Femur (tissue), 1 donor: ENCODE data around the gene LCE2A.
"Not testable (repeated sequence)": the region's sequence is repeated elsewhere in the genome, so short reads cannot be mapped to it uniquely, and the experiment has no call there.

Experiments
- DNase-seq: peaks from one replicate; pipeline ENCODE4 v3.0.0-alpha.2; 2017

The LCE2A gene

DNA sequence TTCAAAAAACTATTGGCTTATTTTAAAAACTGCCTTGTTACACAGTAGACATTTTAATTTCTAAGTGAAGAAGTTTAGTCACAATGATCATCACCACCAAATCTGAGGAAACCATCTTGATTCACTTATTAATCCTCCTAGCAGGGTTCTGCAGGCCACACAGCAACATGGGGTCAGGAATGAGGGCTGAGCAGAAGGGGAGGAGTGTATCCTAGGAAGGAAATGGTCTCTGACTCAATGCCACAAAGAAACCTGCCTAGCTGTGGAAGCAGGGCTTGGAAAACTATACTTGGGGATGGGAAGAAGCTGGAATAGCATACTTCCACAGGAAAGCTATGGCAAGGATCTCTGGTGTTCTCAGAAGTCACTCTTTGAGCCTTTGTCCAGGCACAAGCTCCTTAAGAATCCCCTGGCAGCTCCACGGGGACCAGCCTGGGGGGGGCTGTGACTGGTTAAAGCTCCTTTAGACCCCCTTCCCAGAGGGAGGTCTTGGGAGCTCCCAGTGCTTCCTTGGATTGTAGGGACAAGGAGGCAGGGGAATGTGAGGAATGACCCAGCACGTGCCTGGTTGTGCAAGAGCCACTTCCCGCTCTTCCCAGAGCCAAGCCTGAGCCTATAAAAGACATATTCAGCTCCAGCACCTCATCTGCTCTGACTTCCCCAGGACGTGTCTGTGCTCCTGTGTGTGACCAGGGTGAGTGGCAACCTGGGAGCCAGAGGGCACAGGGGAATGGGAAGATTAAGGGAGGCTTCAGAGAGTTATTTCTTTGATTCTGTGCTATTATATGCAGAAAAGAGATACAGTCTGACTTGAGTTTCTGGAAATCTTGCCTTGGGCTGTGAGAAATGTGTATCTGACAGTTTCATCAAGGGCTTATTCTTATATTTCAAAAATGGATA is at the start of gene LCE2A:
Gene LCE2A (plus strand): TSS at position 645 of the 900 bp plus-strand sequence. CDS start 557 bp downstream, outside the sequence.
- DNase-seq, result no peak

DNA sequence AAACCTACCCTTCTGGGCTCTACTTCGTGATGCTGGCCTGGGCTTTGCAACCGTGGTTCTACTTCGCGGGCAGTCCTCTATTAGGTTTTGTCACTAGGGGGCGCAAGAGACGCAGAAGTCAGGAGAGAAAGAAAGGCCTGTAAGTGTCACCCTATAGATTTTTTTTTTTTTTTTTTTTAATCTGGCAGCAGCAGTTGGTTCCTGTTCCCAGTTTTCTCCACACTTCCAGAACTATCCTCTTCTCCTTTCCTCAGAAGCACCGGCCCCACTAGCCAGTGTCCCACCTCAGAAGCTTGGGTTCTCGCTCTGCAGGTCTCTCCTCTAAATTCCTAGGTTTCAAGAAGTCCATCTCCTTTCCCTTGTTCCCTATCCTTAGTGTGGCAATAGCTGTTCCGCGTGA is 44.0 kb upstream of the LCE2A start:
- peak; percentile 25 for DNase-seq

DNA sequence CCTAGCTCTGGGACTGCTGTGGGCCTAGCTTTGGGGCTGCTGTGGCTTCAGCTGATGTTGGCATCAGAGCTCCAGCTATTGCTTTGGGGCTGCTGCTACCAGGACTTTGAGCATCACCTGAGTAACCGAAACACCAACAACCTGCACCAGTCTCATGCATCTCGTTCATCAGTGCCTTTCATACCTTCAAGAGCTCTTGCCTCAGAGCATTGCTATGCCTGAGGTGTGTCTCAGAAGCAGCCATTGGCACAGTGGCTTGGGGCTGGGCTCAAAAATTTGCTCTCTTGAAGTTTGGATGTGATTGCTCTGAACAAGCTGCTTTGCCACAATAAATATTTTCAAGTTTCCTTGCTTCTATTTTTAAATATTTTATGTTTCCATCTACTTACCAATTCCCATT is 41.7 kb upstream of the LCE2A start:
- DNase-seq, result no peak

DNA sequence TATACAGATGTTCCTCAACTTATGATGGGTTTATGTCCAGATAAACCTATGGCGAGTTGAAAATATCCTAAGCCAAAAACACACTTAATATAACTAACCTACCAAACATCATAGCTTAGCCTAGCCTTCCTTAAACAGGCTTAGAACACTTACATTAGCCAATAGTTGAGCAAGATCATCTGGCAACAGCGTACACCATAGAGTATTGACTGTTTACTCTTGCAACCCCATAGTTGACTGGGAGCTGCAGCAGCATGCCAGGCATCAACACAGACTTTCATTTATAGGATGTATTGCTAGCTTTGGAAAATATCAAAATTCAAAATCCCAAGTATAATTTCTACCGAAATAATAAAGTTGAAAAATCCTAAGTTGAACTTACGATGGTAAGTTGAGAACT is 40.5 kb upstream of the LCE2A start:
- no peak for DNase-seq

DNA sequence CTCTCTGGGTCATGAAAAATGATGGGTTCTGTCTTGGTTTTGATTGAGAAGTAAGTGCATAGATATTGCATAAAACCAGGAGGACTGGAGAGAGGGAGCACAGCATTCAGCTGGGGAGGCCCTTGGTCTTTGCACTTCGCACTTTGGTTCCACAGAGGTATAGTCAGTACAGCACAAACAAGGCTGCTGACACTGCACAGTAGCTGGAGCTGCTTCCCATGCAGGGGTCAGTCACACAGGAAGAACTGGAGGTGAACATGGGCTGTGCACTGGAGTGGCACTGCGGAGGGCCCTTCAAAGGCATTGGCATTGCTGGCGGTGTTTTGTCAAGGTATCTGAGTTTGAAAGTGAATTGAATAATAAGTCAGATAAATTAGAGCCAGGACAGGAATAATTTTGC is 39.5 kb upstream of the LCE2A start:
- DNase-seq, result no peak

GRCh38 chr1:152663098-152663497 is 35.0 kb upstream of the LCE2A start, which contains the start of gene LCE2D:
Gene LCE2D, plus strand, starts transcription at chr1:152663380. Its CDS starts 726 bp downstream, at chr1:152664106.
- DNase-seq, result no peak

GRCh38 chr1:152666171-152666570 is 32.0 kb upstream of the LCE2A start:
- not testable (repeated sequence) for DNase-seq

GRCh38 chr1:152667648-152668047 is 30.5 kb upstream of the LCE2A start:
- no peak for DNase-seq

DNA sequence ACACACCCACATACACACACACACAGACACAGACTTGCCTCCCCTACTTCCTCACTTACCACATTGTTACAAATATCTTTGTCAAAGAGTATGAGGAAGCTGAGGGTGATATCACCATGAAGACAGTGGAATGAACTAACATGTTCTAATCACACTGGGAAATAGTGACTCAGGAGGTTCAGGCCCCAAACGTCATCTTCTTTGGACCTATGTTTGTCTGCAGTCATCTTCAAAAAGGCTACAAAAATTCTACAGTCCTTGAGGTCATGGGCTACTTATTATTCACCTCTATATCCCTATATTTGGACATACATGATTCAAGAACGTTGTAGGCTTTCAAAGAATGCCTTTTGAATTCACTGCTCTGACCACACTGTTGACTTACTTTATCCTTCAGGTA is 25.1 kb upstream of the LCE2A start:
- DNase-seq, result no peak

- DNase-seq, result not testable (repeated sequence)
Measured at GRCh38 chr1:152674983-152675382, 23.2 kb upstream of the LCE2A start, which contains the start of gene LCE2C. Gene LCE2C, plus strand, starts transcription at chr1:152675279. Its CDS starts 737 bp downstream, at chr1:152676016.

GRCh38 chr1:152679459-152679858 is 18.7 kb upstream of the LCE2A start:
- no peak for DNase-seq

DNA sequence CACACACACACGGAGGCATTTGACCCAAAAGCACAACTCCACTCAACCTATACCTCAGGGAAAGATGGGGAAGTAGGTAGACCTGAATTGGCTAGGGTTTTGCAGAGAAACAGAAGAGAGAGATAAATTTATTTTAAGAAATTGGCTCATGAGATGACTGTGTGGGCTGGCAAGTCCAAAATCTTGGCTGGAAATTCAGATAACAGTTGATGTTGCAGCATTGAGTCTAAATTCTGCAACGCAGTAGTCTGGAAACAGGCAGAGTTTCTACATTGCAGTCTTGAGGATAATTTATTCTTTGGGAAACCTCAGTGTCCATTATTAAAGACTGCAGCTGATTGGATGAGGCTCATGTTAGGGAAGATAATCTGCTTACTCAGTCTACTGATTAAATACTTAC is 16.5 kb upstream of the LCE2A start:
- no peak for DNase-seq

DNA sequence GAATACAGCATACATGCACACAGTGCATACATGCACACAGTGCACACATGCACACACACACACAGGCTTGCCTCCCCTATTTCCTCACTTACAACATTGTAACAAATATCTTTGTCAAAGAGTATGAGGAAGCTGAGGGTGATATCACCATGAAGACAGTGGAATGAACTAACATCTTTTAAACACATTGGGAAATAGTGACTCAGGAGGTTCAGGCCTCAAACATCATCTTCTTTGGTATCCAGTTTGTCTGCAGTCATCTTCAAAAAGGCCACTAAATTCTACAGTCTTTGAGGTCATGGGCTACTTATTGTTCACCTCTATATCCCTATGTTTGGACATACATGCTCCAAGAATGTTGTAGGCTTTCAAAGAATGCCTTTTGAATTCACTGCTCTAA is 14.3 kb upstream of the LCE2A start:
- no peak for DNase-seq

- not testable (repeated sequence) for DNase-seq
Measured at GRCh38 chr1:152685823-152686222, 12.3 kb upstream of the LCE2A start, which contains the start of gene LCE2B. Gene LCE2B, plus strand, starts transcription at chr1:152686123. Its CDS starts 721 bp downstream, at chr1:152686844.

DNA sequence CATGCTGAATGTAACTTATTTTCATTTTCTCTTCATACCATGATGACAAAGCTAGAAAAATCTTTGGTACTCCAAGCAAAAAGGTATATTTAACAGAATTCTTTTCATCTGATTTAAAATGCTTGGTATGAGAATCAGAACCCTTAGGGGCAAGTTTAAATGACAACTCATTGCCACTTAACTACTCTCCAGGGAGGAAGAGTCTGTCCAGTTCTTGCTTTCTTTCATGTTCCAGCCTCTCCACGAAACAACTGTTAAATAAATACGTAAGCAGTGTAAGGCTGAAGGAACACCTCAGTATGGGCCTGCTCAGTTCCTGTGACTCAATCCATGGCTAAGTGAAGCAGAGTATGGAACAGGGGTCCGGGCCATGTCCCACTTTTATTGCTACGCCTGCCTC is 1.6 kb downstream of the LCE2A start:
- DNase-seq, result no peak

DNA sequence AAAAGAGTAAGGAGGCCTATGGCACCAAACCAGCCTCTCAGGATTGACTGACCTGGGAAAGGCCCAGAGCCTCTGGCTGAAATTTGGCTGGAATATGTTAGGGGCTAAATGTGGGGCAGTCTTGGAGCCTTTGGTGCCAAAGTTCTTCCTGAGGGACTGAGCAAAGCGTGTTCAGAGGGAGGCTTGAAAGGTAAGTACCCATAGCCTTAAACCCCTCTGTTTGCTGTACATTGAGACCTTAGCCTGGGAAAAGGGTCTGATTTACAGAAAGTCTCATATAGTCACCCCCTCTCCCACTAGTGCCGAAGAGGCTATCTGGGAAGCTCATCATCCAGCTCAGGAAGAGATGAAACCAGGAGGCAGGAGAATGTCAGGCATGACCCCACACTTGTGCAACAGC is 9.7 kb downstream of the LCE2A start, which contains the start of gene LCE4A:
Gene LCE4A (plus strand): TSS at position 301 of the 400 bp plus-strand sequence. CDS start 916 bp downstream, outside the sequence.
- DNase-seq, result no peak

DNA sequence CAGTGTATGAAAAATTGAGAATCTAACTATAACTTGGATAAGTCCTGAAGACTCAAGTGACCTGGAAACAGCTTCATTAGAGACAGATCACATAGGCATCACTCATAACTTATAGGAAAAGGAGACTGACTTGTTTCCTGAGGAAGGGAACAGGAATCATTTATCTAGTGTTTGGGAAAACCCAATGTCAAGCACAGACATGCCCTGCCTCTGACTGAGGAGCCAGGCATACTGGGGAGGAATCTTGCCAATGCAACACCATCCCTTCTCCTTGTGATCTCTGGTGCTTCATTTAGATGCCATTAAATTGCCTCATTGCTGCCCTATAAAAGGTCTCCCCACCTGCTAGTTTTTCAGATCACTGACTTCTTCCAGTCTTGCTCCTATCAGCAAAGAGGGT is 20.1 kb downstream of the LCE2A start:
- DNase-seq, result no peak

- no peak for DNase-seq
Measured at GRCh38 chr1:152725261-152725660, 27.1 kb downstream of the LCE2A start.

DNA sequence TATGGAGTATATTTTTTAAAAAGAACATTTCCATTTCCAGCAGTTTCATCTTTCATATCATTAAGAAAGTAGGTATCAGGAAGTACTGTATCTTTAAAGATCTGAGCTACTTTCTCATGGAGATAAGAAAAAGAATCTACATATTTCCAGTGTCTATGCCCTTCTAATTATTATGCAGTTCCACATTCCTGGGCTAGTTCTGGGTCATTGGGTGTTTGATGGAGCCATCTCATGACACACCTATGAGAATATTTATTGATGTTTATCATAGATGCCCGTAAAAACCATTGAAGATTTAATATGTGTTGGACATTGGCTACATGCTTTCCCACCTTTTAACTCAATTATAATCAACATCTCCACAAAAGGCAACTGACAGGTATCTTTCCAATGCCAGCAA is 30.8 kb downstream of the LCE2A start:
- no peak for DNase-seq

- no peak for DNase-seq
Measured at GRCh38 chr1:152735648-152736047, 37.5 kb downstream of the LCE2A start.

DNA sequence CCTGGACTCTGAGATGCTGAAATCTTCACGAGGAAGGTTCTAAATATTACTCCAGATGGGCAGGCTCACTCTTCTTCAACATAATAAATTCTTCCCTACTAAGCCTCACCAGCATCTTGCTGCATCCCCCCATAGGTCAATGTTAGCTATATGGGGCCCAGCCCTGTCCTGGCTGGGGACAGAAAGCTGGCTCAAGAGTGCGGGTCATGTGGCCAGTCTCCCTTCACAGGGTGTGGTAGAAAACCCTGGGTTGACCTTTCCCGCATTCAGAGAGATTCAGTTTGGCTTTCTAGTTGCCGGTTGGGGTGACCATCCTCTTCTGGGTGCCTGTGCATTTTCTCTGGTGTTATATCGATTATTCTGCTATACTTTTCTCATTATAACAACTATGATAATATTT is 39.9 kb downstream of the LCE2A start:
- DNase-seq, result no peak

DNA sequence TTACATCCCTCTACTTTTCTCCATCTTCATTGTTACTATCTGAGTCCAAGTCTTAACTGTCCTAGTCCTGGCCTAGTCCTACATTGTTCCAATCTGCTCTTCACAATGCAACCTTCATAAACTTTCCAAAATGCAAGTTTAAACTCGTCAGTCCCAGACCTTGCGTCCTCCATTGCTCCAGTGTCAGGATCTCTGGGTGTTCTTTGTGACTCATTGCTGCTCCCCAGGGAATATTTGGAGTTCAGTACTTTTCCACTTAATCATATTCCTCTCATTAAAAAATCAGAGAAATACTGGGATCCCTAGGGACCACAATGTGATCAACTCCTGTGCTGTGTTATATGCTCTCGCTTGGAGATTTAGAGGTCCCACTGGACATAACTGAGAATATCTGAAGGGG is 41.7 kb downstream of the LCE2A start:
- no peak for DNase-seq

- no peak for DNase-seq
Measured at GRCh38 chr1:152741656-152742055, 43.5 kb downstream of the LCE2A start.
